ENCODE results near the gene FMNL3.
A peak's percentile ranks its signal among the peaks of the same experiment; 100 is the strongest.
"Not testable (repeated sequence)": the region's sequence is repeated elsewhere in the genome, so short reads cannot be mapped to it uniquely, and the experiment has no call there.

The FMNL3 gene

DNA sequence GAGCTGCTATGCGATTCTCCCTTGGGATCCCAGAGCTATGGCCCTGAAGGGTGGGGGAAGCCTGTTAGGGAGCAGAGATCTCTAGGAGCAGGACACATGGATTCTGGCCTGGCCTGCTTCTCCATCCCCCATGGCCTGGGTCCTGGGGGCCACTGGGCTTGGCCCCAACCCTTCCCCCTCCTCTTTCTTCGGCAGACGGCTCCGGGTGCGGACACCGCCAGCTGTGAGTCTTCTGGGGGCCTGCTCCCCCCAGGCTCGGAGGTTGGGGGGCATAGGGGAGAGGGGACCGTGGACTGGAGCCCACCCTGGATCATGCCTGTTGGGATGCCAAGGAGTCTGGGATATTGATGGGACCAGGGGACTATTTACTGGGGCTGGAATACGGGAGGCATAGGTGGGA is 74.8 kb downstream of the FMNL3 start:
- DNase-seq (ENCODE audit: low read depth), result no peak

DNA sequence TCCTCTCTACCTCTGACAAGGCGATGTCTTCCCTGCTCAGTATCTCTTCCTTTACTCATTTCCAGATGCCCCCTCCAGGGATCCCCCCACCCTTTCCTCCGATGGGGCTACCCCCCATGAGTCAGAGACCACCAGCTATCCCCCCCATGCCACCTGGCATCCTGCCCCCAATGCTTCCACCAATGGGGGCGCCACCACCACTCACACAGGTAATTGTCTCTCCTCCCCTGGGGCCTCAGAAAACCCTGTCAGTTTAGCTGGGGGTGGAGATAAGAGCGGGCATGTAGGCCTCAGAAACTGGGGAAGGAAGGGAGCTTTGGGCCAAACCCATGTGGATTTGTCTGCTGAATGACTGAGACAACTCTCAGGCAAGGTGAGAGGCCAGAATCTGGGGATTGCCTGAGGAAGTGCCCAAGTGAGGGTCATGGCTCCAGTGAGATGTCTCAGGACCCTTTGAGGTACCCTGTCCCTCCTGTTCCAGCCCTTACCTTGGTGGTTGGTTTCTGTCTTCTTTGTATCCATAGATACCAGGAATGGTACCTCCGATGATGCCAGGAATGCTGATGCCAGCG is 75.8 kb downstream of the FMNL3 start:
- no peak for DNase-seq (ENCODE audit: low read depth)

DNA sequence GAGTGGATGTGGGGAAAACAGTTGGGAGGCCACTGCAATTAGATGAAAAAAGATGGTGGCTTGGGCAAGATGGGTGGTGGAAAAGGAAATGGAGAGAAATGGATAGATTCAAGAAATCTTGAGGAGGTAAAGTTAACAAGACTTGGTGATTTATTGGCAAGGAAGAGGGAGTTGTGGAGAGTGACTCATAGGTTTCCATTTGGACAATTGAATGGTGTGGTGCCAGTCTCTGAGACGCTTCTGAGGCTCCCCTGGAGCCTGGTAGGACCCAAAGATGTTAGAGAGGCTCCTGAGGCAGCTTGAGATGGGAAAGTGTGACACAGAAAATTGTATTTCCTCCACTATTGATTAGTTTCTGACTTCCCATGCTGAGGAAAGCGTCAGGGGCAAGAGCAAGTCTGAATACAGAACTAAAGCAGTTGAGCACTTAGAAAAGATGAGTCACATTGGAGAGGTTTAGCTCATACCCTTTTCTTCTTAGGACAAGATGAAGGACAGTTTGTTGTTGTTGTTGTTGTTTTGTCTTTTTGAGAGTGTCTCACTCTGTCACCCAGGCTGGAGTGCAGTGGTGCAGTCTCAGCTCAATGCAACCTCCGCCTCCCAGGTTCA is 79.3 kb downstream of the FMNL3 start:
- DNase-seq (ENCODE audit: low read depth), result peak; percentile 62

DNA sequence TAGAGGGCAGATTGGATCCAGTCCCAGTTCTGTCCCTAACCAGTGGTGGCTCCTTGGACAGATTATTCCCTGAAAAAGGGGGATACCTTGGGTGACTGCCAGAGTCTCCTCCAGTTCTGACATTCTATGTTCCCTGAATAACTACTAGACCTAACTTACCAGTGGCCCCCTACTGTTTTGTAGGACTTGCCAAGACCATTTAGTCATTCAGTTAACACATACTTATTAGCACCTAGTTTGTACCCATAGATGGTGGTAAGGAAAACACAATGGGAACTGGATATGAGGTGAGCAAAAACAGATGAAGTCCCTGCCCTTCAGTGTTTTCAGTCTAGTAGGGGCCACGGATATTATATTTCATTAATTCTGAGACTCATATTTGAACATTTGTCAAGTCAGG is 80.4 kb downstream of the FMNL3 start:
- no peak for DNase-seq (ENCODE audit: low read depth)

DNA sequence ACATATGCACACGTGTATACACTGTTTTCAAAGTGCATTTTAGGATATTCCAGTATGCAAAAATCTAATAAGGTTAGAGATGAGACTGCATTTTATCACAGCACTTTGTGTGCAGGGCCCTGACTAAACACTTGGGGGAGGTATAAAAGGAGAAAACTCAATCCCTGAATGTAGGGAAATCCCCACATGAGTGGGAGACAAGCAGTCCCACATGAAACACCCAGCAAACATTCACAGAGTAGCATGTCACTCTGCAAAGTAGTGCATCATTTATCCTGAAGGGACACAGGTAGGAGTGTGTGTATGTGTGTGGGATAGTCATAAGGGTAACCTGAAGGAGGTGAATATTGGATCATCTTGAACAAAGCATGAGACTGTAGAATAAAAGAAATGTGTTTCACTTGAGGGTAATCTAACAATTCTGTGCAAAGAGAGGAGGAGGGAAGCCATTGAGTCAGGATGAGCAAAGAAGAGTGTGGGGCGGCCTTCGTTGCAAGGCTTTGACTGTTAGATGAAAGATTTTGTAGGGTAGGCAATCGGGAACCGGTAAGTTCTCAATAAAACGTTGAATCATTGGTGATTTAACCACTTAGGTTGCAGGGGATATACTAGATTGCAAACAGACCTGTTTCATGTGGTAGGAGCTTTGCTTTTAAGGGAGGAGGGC is 80.9 kb downstream of the FMNL3 start:
- no peak for DNase-seq (ENCODE audit: low read depth)

DNA sequence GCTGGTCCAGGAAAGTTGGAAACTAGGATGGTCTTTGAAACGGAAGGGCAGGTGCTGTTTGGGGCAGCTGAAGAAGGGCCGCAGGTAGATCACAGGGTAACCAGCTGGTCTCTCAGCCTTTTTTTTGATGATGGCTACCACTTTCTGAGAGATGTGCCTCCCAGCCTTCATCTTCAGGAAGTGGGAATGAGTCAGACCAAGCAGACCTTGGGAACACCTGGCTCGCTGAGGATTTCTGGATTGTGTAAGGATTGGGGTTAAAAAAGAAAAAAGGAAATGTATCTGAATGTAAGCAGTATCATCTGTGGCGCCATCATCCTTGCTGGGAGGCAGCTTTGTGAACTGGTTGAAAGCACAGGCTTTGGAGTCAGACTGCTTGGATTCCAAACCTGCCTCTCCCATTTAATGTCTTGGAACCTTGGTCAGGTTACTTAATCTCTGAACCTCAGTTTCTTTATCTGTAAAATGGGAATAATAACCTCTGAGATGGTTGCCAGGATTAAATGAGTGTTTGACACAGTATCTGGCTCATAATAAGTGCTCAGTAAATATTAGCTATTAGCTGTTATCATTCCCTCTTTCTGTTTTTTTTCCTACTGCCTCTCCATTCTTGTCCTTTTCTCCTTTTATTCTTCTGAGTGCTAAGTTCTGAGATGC is 82.2 kb downstream of the FMNL3 start:
- no peak for DNase-seq (ENCODE audit: low read depth)

DNA sequence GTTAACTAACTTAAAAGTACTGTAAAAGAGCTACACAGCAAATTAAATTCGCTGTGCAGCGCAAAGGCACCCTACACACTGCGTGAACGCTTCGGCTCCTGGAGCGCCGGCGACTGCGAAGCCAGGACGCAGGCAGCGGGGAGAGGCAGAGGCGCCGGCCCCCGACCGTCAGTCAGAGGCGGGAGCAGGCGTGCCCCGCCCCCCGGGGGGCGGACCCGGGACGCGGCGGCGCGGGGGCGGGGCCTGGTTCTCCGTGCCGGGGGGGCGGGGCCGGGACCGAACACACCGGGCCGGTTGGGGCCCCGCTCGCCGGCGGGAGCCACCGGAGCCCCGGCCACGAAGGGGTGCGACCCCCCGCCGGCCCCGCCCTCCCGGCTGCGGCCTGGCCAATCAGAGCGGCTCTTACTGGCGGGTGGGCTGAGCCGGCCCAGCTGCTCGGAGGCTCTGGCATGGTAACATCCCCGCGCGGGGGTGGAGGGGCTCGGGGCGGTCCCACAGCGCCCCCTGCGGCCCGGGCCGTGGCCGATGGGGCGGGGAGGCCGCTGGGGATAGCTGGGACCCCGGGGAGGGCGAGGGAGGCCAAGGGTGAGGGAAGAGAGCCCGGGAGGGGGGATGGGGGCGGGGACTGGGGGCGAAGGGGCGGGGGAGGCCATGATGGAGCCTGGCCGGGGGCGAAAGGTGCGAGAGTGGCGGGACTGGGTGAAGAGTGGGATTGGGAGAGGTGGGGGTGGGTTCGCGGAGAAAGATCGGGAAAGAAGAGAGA is 83.9 kb downstream of the FMNL3 start, which contains the start of gene PRPF40B:
Gene PRPF40B (plus strand): TSS at position 420 of the 763 bp plus-strand sequence. CDS start 30 bp downstream, at position 450.
- peak; percentile 61 for DNase-seq (ENCODE audit: low read depth)

DNA sequence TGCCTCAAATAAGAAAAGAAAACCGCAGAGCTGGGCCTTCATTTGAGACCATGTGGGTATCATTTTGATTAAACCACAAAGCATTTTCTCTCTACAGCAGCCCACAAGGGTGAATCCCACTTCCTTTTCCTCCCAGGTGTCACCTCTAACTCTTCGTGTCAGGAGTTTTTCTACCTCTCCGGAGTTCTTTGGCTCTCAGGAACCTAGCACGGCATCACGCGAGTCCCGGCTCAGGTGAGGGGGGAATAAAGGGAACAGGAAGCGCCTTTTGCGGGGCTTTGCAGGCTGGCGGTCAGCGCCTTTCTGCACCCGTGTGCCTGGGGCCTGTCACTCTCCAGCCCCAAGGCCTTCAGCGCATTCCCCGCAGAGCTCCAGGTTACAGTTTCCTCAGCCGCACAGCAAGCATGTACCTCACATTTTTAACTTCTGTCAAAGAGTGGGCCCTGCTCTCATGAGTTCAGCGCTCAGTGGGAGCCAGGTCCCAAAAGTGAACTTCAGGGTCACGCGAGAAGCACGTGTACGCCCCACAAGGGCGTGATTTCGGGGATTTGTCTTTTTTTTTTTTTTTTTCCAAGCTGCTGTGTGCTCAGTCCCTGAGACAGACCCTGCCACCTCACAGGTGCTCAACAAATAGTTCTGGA is 84.6 kb downstream of the FMNL3 start:
- DNase-seq (ENCODE audit: low read depth), result no peak

DNA sequence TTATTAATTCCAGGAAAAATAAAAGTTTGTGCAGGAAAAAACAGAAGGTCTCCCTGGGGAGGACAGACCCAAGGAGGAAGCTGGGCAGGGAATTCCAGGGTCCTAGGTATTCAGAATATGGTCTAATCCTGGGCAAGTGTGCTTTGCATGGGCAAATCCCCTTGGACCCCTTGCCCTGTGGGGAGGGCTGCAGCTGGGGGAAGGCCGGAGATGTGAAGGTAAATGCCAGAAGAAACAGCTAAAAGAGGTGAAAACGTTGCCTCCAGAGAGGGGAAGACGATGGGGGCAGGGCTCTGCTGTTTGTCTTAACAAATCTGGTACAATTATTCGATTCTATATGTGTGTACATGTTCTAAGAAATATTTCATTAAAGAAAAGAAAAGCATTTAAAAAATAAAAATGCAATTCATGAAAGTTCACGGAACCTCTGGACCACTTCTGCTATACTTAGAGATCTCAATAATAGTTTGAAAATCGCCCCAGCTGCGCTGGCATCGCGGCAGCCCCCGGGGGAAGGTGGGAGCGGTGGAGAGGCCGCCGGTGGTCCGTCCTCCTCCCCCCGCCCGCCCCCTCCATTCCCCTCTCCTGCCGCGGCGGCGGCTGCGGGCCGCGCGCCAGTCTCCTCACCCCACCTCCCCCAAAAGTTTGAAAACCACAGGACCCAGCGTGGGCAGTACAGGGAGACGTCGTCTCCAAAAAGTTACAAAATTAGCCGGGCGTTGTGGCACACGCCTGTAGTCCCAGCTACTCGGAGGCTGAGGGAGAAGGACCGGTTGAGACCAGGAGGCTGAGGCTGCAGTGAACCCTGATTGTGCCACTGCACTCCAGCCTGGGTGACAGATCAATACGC is 85.3 kb downstream of the FMNL3 start:
- DNase-seq (ENCODE audit: low read depth), result no peak

DNA sequence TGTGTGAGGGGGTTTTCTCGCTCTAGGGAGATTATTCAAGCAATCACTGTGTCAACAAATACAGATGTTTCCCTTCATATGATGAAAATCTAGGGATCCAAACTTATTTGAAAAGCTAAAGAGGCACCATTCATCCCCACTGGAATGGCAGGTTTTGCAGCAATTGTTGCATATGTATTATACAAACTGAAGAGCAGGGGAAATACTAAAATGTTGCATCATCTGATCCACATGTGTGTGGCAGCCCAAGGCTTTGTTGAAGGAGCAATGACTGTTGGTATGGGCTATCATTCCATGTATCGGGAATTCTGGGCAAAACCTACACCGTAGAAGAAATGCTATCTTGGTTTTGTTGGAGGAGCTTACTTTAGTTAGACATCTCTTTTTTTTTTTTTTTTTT is 87.9 kb downstream of the FMNL3 start:
- DNase-seq (ENCODE audit: low read depth), result no peak

DNA sequence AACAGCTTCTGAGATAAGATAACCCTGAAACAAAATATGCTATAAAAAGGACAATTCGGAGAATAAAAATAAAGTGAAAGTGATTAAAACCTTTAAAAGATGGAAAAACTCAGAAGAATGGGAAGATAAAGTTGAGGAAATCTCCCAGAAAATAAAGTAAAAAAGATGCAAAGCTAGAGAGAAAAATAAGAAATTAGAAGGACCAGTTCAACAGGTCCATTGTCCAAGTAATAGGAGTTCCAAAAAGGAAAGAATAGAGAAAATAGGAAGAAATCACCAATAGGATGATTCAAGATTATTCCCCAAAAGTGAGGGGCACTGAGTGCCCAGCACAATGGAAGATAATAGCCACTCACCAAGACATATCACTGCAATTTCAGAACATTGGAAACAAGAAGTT is 88.6 kb downstream of the FMNL3 start:
- DNase-seq (ENCODE audit: low read depth), result no peak

DNA sequence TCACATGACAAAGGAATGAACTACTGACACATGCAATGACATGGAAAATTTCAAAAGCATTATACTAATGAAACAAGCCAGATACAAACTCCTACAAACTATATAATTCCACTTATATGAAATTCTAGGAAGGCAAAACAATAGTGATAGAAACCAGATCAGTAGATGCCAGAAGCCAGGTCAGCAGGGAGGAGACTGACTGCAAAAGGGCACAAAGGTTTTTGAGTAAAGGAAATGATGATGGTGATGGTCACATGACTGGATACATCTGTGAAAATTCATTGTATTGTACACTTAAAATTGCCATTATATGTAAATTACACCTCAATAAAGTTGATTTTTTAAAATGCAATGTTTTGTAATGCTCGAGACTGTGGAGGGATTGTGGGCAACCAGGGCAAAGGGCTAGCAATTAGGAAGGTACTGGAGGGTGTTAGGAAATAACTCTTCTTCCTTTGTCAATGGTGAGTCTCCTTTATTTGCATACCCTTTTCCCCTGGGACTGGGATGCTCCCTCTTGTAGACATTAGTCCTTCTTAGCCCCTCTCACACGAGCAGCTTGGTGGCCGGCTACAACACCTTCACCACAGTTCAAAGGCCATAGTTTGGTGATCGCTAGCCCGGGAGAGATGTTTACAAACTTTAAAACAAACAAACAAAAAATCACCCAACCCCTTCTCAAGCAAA is 90.5 kb downstream of the FMNL3 start:
- DNase-seq (ENCODE audit: low read depth), result no peak

DNA sequence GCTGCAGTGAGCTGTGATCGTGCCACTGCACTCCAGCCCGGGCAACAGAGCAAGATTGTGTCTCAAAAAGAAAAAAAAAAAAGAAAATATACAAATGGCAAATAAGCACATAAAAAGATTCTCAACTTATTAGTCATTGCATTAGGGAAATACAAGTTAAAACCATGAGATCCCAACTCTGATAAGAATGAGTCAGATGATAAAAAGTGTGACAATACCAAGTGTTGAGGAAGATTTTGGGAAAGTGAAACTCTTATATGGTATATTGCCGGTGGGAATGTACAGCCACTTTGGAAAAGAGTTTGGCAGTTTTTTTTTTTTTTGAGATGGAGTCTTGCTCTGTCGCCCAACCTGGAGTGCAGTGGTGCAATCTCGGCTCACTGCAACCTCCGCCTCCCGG is 91.5 kb downstream of the FMNL3 start:
- no peak for DNase-seq (ENCODE audit: low read depth)

DNA sequence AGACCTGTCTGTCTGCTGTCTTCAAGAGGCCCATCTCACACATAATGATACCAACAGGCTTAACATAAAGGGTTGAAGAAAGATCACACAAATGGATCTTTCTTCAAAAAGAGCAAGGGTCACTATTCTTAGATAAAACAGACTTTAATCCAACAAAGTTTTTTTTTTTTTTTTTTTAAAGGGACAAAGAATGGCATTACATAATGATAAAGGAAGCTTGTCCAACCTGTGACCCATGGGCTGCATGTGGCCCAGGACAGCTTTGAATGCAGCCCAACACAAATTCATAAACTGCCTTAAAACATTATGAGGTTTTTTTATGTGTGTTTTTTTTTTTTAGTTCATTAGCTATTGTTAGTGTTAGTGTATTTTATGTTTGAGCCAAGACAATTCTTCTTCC is 95.0 kb downstream of the FMNL3 start:
- no peak for DNase-seq (ENCODE audit: low read depth)

DNA sequence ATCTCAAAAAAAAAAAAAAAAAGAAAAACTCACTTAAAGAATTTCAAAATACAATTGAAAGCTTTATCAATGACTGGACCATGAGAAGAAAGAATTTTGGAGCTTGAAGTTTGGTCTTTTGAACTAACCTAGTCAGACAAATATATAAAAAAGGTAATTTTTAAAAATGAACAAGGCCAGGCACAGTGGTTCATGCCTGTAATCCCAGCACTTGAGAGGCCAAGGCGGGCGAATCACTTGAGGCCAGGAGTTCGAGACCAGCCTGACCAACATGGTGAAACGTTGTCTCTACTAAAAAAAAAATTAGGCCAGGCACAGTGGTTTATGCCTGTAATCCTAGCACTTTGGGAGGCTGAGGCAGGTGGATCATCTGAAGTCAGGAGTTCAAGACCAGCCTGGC is 96.4 kb downstream of the FMNL3 start:
- DNase-seq (ENCODE audit: low read depth), result not testable (repeated sequence)

DNA sequence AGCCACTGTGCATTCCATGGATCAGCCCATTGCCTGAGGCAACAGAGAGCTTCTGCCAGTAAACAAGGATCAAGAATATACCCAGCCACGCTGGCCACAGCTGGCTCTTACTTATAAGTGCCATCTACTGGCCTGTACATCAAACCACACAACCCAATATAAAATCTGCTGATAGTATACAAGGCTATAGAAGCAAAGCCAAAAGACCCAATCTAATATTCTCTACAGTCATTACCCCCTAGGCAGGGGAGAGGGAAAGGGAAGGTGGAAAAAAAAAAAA is 97.4 kb downstream of the FMNL3 start:
- DNase-seq (ENCODE audit: low read depth), result no peak

DNA sequence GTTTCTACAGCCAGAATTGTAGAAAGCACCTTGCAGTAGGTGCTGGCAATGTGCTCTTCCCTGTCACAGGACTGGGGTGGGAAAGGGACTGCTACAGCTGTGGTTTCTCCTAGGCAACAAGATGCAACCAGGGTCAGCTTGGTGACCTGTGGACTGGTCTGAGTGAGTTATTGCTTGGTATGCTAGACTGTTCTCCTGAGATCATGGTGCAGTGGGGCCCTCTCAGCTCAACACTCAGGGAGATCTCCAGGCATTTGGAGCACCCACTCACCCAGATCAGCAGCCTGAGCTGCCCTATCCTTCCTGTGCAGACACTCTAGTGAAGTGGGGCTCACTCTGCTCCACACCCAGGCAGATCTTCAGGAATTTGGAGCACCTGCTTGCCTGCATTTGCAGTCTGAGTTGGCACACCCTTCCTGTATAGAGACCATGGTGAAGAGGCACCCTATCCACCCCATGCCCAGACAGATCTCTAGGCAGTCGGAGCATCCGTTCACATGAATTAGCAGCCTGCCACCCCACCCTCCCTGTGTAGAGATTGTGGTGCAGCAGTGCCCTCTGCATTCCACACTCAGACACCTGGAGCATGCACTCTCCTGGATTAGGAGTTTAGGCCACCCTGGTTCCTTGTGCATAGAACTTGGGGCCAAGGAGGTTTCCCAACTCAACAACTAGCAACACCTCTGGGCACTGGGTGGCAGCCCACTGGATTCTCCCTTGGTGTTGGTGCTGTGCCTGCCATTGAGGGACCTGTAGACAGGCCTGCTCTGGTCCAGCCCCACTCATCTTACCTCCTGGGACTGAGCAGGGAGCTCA is 97.9 kb downstream of the FMNL3 start:
- DNase-seq (ENCODE audit: low read depth), result no peak

DNA sequence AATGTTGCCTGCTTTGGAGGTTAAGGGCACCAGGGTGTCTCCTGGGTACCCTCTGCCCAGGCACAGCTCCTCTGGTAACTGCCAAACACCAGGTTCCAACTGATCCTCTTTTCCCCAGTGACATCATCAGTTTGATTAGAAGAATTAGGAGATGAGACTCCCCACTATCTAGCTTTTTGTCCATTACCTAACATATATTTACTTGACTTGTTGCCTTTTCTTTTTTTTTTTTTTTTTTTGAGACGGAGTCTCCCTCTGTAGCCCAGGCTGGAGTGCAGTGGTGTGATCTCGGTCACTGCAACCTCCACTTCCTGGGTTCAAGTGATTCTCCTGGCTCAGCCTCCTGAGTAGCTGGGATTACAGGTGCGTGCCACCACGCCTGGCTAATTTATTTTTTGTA is 101.7 kb downstream of the FMNL3 start, which contains the start of gene FAM186B:
Gene FAM186B (minus strand): TSS at position 101 of the 400 bp plus-strand sequence. CDS start 162 bp downstream, outside the sequence.
- DNase-seq (ENCODE audit: low read depth), result not testable (repeated sequence)

DNA sequence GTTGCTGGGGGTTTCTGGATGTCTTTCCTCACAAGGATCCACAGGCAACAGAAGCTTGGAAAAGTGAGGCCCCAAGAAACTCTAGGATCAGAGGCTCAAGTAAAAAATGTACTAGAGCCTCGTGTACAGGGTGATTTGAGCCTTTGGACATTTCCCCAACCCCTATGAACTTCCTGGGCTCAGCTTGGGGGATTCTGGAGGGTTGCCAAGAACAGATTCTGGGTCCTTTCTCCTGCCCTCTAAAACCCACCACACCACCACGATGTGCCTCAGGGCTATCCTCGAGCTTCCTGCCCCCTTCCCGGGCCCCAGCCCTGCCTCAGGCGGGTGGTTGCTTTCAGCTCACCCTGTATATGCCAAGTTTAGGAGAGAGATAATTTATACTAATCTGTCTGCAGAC is 102.3 kb downstream of the FMNL3 start:
- DNase-seq (ENCODE audit: low read depth), result no peak

DNA sequence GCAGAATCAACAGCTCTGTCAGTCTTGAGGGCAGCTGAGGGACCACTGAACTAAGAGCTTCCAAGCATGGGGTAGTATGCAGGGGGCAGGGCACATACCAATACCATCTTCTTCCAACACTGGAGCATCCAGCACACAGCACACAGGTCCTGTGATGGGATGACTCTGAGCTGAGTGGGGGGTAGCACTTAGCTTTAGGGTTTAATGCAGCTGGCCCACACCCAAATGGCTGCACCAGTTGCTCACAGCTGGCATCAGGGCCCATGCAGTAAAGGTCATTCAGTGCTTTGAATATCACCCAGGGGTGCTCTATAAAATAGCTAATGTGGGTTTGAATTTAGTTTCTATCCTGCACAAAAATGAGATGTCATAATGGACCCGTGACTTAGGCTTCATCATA is 103.5 kb downstream of the FMNL3 start:
- DNase-seq (ENCODE audit: low read depth), result no peak

Data from stromal cell of bone marrow (primary cell).